Mucosa of rectum (tissue), 2 donors: ENCODE data around the gene ZC3H7B.

Experiments used
- H3K27ac ChIP-seq, 2 donors: one replicate each; pipeline ENCODE4 v1.7.0; 2013; ENCODE audit warnings: inconsistent platforms in 2 of 2, low read depth in 2 of 2, low read length in 2 of 2
- H3K27me3 ChIP-seq, 2 donors: one replicate each; pipeline ENCODE4 v1.7.0; 2013; ENCODE audit warnings: low read length in 2 of 2; ENCODE audit not compliant: control insufficient read depth in 2 of 2, insufficient read depth in 2 of 2
- H3K36me3 ChIP-seq, 2 donors: one replicate each; pipeline ENCODE4 v1.7.0; 2013; ENCODE audit warnings: low read length in 2 of 2; ENCODE audit not compliant: control insufficient read depth in 2 of 2, insufficient read depth in 2 of 2
- H3K4me1 ChIP-seq, 2 donors: one replicate each; pipeline ENCODE4 v1.7.0; 2013; ENCODE audit warnings: low read length in 2 of 2, mild to moderate bottlenecking in 1 of 2; ENCODE audit not compliant: control insufficient read depth in 2 of 2, insufficient read depth in 2 of 2
- H3K4me3 ChIP-seq, 2 donors: one replicate each; pipeline ENCODE4 v1.7.0; 2013; ENCODE audit warnings: low read length in 2 of 2
- H3K9ac ChIP-seq, 2 donors: one replicate each; pipeline ENCODE4 v1.7.0; 2013; ENCODE audit warnings: low read length in 2 of 2, low read depth in 1 of 2, mild to moderate bottlenecking in 1 of 2
- H3K9me3 ChIP-seq, 2 donors: one replicate each; pipeline ENCODE4 v1.7.0; 2013; ENCODE audit warnings: low read length in 2 of 2; ENCODE audit not compliant: control insufficient read depth in 2 of 2
- donor health status: healthy.
- donor health status: Normal muscosa, but diverticular disease.

ZC3H7B gene

DNA sequence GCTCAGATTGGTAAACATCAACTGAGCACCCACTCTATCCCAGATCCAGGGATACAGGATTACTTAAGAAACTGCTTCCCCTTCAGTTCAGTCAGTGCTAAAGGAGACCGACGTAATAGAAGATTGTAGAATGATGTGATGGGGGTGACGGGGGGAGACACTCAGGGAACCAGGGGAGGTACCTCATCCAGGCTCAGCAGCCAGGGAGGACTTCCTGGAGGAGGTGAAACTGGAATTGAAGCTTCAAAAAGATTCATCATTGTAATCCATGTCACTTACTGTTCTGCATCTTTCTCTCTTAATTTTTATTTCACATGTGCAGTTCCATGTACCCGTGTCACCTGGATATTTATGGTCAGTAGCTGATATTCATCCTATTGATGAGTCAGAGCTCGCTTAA, 61.3 kb downstream of the ZC3H7B start:
- H3K4me1 ChIP-seq: peaks cover 13 to 17% of the 10 kb centered on the region in 2 donors
- H3K9me3 ChIP-seq: no peaks in the 10 kb centered on the region
- H3K9ac ChIP-seq: no peak overlapping the region
- no peak overlapping the region for H3K27ac ChIP-seq
- H3K27me3 ChIP-seq: no peaks in the 10 kb centered on the region
- H3K36me3 ChIP-seq: peaks cover 0 to 9% of the 10 kb centered on the region in 2 donors
- H3K4me3 ChIP-seq: no peak overlapping the region

DNA sequence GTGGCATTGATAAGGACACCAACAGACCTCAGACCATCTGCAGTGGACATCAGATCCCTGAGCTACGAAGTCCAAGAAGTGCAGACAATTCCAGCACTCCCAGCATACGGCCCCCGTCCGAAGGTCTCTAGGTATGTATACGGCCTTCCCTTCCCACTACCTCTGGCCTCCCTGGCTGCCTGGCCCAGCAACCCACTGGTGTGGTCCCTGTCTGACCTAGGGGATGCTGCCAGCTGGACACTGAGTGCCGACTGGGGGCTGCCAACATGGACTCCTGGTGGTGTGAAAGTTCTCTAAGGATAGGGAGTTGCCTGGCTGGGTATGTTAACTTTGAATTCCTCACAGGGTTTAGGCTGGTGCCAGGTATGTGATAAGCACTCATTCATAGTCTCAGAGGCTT, 62.9 kb downstream of the ZC3H7B start:
- no peak overlapping the region for H3K27ac ChIP-seq
- H3K4me3 ChIP-seq: no peak overlapping the region

DNA sequence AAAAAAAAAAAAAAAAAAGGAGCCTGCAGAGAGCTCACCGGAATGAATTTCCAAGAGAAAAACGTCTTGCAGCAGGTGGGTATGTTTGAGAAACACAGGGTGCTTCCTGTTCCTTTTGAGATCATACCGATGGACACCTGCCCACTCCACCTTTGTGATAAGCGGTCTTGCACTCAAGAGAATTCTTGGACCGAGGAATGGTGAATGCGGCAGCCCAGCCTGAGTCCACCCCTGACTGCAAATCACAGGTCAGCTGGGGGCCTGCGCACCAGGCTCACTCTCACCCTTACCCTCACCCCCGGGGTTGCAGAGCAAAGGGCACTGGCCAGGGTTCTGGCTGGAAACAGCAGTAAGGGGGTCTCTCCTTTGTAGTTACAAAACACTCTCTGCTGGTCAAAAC, 63.6 kb downstream of the ZC3H7B start:
- Histone ChIP-seq H3K27ac (no peak overlapping the region), H3K9ac (no peak overlapping the region), H3K4me3 (peak overlapping the region in 1 of 2 donors; percentile 7), H3K9me3 (no peaks in the 10 kb centered on the region), H3K36me3 (no peaks in the 10 kb centered on the region), H3K27me3 (no peaks in the 10 kb centered on the region), H3K4me1 (peaks cover 13 to 25% of the 10 kb centered on the region in 2 donors)

More for the DNA sequence above, 62.9 kb downstream of the ZC3H7B start:
- Histone ChIP-seq H3K4me1 (peaks cover 15 to 25% of the 10 kb centered on the region in 2 donors), H3K36me3 (no peaks in the 10 kb centered on the region), H3K27me3 (no peaks in the 10 kb centered on the region), H3K9ac (no peak overlapping the region), H3K9me3 (no peaks in the 10 kb centered on the region)

DNA sequence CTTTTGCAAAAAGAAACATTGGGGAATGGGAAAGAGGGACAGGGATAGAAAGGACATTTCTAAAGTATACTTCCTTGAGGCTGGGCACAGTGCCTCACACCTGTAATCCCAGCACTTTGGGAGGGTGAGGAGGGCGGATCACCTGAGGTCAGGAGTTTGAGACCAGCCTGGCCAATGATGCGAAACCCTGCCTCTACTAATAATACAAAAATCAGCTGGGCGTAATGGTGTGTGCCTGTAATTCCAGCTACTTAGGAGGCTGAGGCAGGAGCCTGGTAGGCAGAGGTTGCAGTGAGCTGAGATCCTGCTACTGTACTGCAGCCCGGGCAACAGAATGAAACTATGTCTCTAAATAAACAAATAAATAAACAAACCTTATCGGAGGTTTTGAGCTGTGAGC, 64.1 kb downstream of the ZC3H7B start:
- H3K9me3 ChIP-seq: no peaks in the 10 kb centered on the region
- no peak overlapping the region for H3K9ac ChIP-seq
- H3K36me3 ChIP-seq: no peaks in the 10 kb centered on the region
- H3K4me3 ChIP-seq: no peak overlapping the region
- H3K4me1 ChIP-seq: peaks cover 13 to 25% of the 10 kb centered on the region in 2 donors
- no peaks in the 10 kb centered on the region for H3K27me3 ChIP-seq
- no peak overlapping the region for H3K27ac ChIP-seq

DNA sequence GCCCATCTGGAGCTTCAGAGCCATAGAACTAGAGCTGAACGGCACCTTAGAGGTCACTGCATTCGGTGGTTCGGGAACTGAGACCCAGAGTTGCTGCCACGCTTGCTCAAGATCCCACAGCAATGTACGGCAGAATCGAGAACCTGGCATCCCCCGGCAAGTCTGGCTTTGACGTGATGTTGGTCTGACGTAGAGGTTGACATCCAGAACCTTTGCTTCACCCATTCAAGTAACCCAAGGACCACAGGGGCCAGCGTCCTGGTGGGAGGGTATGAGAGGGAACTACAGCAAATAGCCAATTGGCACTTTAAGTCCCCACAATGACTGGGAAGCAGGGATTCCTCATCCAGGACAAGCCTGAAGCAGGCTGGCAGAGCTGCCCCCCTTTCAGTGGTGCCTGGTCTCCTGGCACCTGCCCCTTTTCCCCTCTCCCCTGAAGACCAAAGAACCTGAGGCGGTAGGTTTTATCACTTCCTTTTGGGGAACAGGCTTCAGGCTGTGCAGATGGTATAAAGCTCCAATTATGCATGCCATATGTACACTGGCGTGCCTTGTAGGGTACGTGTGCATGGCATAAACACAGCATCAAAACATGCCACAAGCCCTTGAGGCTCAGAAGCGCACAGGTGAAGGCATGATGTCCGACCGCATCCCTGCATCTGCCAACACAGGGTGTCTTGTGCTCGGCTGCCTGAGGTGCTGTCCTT, 65.2 kb downstream of the ZC3H7B start:
- H3K27me3 ChIP-seq: no peaks in the 10 kb centered on the region
- peak overlapping the region; percentile 75 for H3K4me3 ChIP-seq
- H3K27ac ChIP-seq: peak overlapping the region; percentile 43 to 46
- no peaks in the 10 kb centered on the region for H3K36me3 ChIP-seq
- H3K9me3 ChIP-seq: no peaks in the 10 kb centered on the region
- peaks cover 13 to 25% of the 10 kb centered on the region in 2 donors for H3K4me1 ChIP-seq
- no peak overlapping the region for H3K9ac ChIP-seq

DNA sequence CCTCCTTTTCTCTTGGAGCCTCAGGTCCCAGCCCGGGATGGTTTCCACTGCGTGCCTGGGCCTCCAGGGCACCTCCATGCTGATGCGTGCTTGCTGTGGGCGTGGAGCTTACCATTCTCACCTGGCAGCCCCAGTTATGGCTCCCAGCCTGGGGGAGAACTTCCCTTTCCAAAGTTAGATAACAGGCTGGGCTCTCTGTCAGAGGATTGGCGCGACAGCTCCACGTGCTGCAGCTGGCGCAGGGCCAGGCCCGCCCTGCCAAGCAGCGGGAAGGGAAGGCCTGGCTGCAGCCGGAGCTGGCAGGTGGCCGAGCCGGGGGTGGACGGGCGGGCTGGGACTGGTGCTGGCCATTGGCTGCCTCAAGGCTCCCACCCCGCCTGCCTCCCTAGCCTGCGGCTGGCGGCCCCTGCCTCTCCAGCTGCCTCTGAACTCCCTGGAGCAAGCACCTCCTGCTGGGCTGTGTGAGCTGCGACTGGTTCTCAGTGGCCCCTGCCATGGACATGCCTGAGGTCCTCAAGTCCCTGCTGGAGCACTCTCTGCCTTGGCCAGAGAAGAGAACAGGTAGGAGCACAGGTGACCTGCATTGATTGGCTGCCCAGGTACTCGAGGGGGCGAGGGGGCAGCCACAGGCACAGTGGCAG, 65.8 kb downstream of the ZC3H7B start:
- no peaks in the 10 kb centered on the region for H3K36me3 ChIP-seq
- peaks cover 13 to 25% of the 10 kb centered on the region in 2 donors for H3K4me1 ChIP-seq

DNA sequence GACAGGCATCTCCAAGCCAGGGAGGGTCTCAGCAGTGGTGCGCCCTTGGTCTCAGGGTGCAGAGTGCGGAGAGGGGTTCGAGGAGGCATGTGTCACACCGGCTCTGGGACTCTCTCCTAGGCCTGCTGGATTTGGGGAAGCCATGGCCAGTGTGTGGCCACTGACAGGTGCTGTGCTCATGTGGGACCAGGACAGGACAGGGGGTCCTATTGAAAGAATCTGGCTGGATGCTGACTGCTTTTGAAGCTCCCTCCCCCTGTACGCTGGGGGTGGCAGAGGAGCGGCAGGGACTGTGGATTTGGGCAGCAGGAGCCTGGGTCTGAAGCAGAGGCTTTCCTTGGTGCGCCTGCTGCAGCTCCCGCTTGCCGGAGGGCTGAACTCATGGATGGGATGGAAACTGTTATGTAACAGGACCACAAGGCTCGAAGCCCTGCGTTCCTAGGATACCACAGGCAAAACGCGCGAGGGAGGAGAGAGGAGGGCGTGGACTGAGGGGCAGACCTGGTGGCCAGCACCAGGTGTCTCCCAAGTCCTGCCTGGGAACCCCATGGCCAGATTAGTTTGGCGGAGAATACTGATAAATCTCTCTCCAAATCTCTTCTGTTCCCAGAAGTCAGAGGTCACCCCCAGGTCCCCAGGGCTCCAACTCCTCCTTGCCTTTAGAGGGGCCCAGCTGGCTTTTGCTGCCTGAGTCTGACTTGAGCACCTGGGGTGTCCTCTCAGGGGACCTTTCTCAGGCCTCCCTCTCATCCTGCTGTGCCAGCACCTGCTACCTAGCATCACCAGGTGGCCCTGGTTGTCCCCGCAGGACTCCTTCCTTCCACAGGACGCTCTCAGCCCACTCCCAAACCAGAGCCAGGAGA, 66.6 kb downstream of the ZC3H7B start:
- Histone ChIP-seq H3K4me1 (peaks cover 13 to 25% of the 10 kb centered on the region in 2 donors), H3K9me3 (no peaks in the 10 kb centered on the region), H3K36me3 (no peaks in the 10 kb centered on the region), H3K27ac (peak overlapping the region; percentile 70 to 72), H3K4me3 (peak overlapping the region; percentile 75), H3K27me3 (no peaks in the 10 kb centered on the region), H3K9ac (peak overlapping the region; percentile 63 to 72)

More for the DNA sequence above, 65.8 kb downstream of the ZC3H7B start:
- Histone ChIP-seq H3K9ac (peak overlapping the region; percentile 63 to 72), H3K27ac (peak overlapping the region; percentile 70 to 72), H3K4me3 (peak overlapping the region; percentile 75), H3K27me3 (no peaks in the 10 kb centered on the region), H3K9me3 (no peaks in the 10 kb centered on the region)

DNA sequence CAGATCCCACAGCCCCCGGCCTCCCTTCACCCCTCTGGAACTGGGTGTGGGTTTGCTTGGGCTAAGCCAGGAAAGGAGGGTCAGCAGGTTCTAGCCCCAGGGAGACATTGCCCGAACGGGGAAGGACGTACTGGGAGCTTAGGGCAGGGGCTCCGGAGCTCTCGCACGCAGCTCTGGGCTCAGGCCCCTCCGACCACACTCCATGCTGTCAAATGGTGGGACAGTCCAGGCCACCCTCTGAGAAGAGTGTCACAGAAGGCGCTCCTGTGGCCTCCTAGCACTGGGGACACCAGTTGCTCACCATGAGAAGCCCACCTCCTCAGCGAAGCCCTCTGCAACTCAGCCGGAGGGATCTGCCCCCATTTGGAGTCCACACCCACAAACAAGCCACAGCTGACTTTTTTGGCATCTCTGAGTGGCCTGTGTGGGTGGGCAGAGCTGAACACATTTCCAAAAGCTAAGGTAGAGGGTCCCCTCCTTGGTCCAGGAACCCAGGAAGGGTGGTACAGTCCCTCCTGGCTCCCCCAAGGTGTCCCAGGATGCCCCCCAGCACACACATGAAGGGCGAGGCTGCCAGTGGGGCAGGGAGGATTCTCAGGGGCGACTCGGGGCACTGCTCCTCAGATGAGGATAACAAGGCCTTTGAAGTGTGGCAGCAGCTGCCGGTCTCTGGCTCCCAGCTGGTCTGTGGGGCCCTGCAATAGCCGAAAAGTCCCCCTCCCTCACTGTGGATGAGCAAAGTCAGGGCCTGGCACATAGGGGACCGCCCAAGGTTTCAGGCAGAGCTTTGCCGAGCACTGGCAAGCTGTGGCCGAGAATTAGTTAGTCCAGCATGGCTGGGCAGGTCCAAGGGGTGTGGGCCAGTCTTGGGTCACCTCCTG, 67.5 kb downstream of the ZC3H7B start:
- peaks cover 13 to 25% of the 10 kb centered on the region in 2 donors for H3K4me1 ChIP-seq

DNA sequence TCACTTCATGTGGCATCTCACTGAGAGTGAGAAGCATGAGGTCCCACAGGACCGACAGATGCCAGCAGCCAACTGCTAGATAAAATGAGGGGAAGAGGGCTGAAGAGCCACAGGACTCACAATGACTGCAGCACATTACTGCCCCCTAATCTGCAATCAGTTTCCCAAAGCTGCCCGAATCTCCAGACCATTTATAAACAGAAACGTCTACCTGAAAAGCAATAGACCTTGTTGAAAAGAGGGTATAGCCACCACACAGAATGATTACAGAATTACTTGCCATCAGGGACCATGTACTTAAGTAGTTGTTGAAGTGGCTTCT, 68.1 kb downstream of the ZC3H7B start:
- no peak overlapping the region for H3K9ac ChIP-seq
- H3K27ac ChIP-seq: no peak overlapping the region
- no peaks in the 10 kb centered on the region for H3K9me3 ChIP-seq
- no peaks in the 10 kb centered on the region for H3K27me3 ChIP-seq
- H3K36me3 ChIP-seq: no peaks in the 10 kb centered on the region
- H3K4me1 ChIP-seq: peaks cover 13 to 25% of the 10 kb centered on the region in 2 donors
- peak overlapping the region in 1 of 2 donors; percentile 1 for H3K4me3 ChIP-seq

More for the DNA sequence above, 67.5 kb downstream of the ZC3H7B start:
- no peaks in the 10 kb centered on the region for H3K9me3 ChIP-seq
- H3K36me3 ChIP-seq: no peaks in the 10 kb centered on the region
- peak overlapping the region in 1 of 2 donors; percentile 9 for H3K27ac ChIP-seq
- no peaks in the 10 kb centered on the region for H3K27me3 ChIP-seq
- H3K9ac ChIP-seq: no peak overlapping the region
- H3K4me3 ChIP-seq: peak overlapping the region; percentile 75
